Measurements from ENCODE around the gene CPLX1.
A peak's percentile ranks its signal among the peaks of the same experiment; 100 is the strongest.

Gene CPLX1

GRCh38 chr4:866068-866760 is 40.3 kb upstream of the CPLX1 start:
- no peaks in the 10 kb centered on the region for H3K27me3 ChIP-seq (ENCODE audit: control insufficient read depth, insufficient read depth, low read length)
- peaks cover 91% of the 10 kb centered on the region for H3K36me3 ChIP-seq (ENCODE audit: control insufficient read depth, insufficient read depth, low read length)

GRCh38 chr4:865572-865971 is 39.6 kb upstream of the CPLX1 start:
- peaks cover 92% of the 10 kb centered on the region for H3K36me3 ChIP-seq (ENCODE audit: control insufficient read depth, insufficient read depth, low read length)
- no peaks in the 10 kb centered on the region for H3K4me1 ChIP-seq (ENCODE audit: control insufficient read depth, insufficient read depth, low read length)

More at GRCh38 chr4:866068-866760, 40.3 kb upstream of the CPLX1 start:
- Histone ChIP-seq H3K4me1 (ENCODE audit: control insufficient read depth, insufficient read depth, low read length) (no peaks in the 10 kb centered on the region), H3K4me3 (ENCODE audit: low read depth, low read length) (no peak overlapping the region), H3K9ac (ENCODE audit: low read length) (no peak overlapping the region), H3K9me3 (ENCODE audit: control insufficient read depth, insufficient read depth, low read depth, low read length) (no peaks in the 10 kb centered on the region; the same call in 1 of the 2 replicates), H3K27ac (ENCODE audit: low read depth, low read length) (0 out of 2 replicates have a peak overlapping the region, but pooled peaks have one; percentile 23)

GRCh38 chr4:865121-865465 is 39.2 kb upstream of the CPLX1 start:
- H3K27me3 ChIP-seq (ENCODE audit: control insufficient read depth, insufficient read depth, low read length), result no peaks in the 10 kb centered on the region
- H3K9me3 ChIP-seq (ENCODE audit: control insufficient read depth, insufficient read depth, low read depth, low read length), result no peaks in the 10 kb centered on the region; the same call in 1 of the 2 replicates
- peaks cover 90% of the 10 kb centered on the region for H3K36me3 ChIP-seq (ENCODE audit: control insufficient read depth, insufficient read depth, low read length)
- H3K4me3 ChIP-seq (ENCODE audit: low read depth, low read length), result no peak overlapping the region
- H3K27ac ChIP-seq (ENCODE audit: low read depth, low read length), result no peak overlapping the region
- no peaks in the 10 kb centered on the region for H3K4me1 ChIP-seq (ENCODE audit: control insufficient read depth, insufficient read depth, low read length)
- no peak overlapping the region for H3K9ac ChIP-seq (ENCODE audit: low read length)

More at GRCh38 chr4:865572-865971, 39.6 kb upstream of the CPLX1 start:
- no peak overlapping the region for H3K4me3 ChIP-seq (ENCODE audit: low read depth, low read length)
- no peaks in the 10 kb centered on the region; the same call in 1 of the 2 replicates for H3K9me3 ChIP-seq (ENCODE audit: control insufficient read depth, insufficient read depth, low read depth, low read length)
- no peak overlapping the region for H3K27ac ChIP-seq (ENCODE audit: low read depth, low read length)
- no peak overlapping the region for H3K9ac ChIP-seq (ENCODE audit: low read length)
- H3K27me3 ChIP-seq (ENCODE audit: control insufficient read depth, insufficient read depth, low read length), result no peaks in the 10 kb centered on the region

- peaks cover 89% of the 10 kb centered on the region for H3K36me3 ChIP-seq (ENCODE audit: control insufficient read depth, insufficient read depth, low read length)
- H3K9me3 ChIP-seq (ENCODE audit: control insufficient read depth, insufficient read depth, low read depth, low read length), result no peaks in the 10 kb centered on the region; the same call in 1 of the 2 replicates
- H3K9ac ChIP-seq (ENCODE audit: low read length), result no peak overlapping the region
- no peak overlapping the region for H3K27ac ChIP-seq (ENCODE audit: low read depth, low read length)
- no peaks in the 10 kb centered on the region for H3K4me1 ChIP-seq (ENCODE audit: control insufficient read depth, insufficient read depth, low read length)
- no peaks in the 10 kb centered on the region for H3K27me3 ChIP-seq (ENCODE audit: control insufficient read depth, insufficient read depth, low read length)
- H3K4me3 ChIP-seq (ENCODE audit: low read depth, low read length), result no peak overlapping the region
These were observed 38.7 kb upstream of the CPLX1 start for GRCh38 chr4:864456-865120.

GRCh38 chr4:860561-860960 is 34.6 kb upstream of the CPLX1 start:
- Histone ChIP-seq H3K27ac (ENCODE audit: low read depth, low read length) (no peak overlapping the region), H3K4me1 (ENCODE audit: control insufficient read depth, insufficient read depth, low read length) (no peaks in the 10 kb centered on the region), H3K9me3 (ENCODE audit: control insufficient read depth, insufficient read depth, low read depth, low read length) (no peaks in the 10 kb centered on the region), H3K4me3 (ENCODE audit: low read depth, low read length) (no peak overlapping the region), H3K9ac (ENCODE audit: low read length) (no peak overlapping the region), H3K27me3 (ENCODE audit: control insufficient read depth, insufficient read depth, low read length) (no peaks in the 10 kb centered on the region), H3K36me3 (ENCODE audit: control insufficient read depth, insufficient read depth, low read length) (peaks cover 89% of the 10 kb centered on the region)

GRCh38 chr4:859496-859895 is 33.6 kb upstream of the CPLX1 start:
- no peaks in the 10 kb centered on the region for H3K9me3 ChIP-seq (ENCODE audit: control insufficient read depth, insufficient read depth, low read depth, low read length)
- H3K4me3 ChIP-seq (ENCODE audit: low read depth, low read length), result no peak overlapping the region
- H3K27me3 ChIP-seq (ENCODE audit: control insufficient read depth, insufficient read depth, low read length), result no peaks in the 10 kb centered on the region
- H3K9ac ChIP-seq (ENCODE audit: low read length), result no peak overlapping the region
- H3K4me1 ChIP-seq (ENCODE audit: control insufficient read depth, insufficient read depth, low read length), result no peaks in the 10 kb centered on the region
- H3K27ac ChIP-seq (ENCODE audit: low read depth, low read length), result no peak overlapping the region
- peaks cover 87% of the 10 kb centered on the region for H3K36me3 ChIP-seq (ENCODE audit: control insufficient read depth, insufficient read depth, low read length)

- Histone ChIP-seq H3K27ac (ENCODE audit: low read depth, low read length) (no peak overlapping the region), H3K4me1 (ENCODE audit: control insufficient read depth, insufficient read depth, low read length) (no peaks in the 10 kb centered on the region), H3K36me3 (ENCODE audit: control insufficient read depth, insufficient read depth, low read length) (peaks cover 85% of the 10 kb centered on the region), H3K9ac (ENCODE audit: low read length) (no peak overlapping the region), H3K9me3 (ENCODE audit: control insufficient read depth, insufficient read depth, low read depth, low read length) (no peaks in the 10 kb centered on the region), H3K27me3 (ENCODE audit: control insufficient read depth, insufficient read depth, low read length) (no peaks in the 10 kb centered on the region), H3K4me3 (ENCODE audit: low read depth, low read length) (no peak overlapping the region)
These were observed 33.0 kb upstream of the CPLX1 start for GRCh38 chr4:858831-859451.

- no peaks in the 10 kb centered on the region for H3K4me1 ChIP-seq (ENCODE audit: control insufficient read depth, insufficient read depth, low read length)
- H3K36me3 ChIP-seq (ENCODE audit: control insufficient read depth, insufficient read depth, low read length), result peaks cover 81% of the 10 kb centered on the region
- no peak overlapping the region for H3K27ac ChIP-seq (ENCODE audit: low read depth, low read length)
- no peaks in the 10 kb centered on the region for H3K27me3 ChIP-seq (ENCODE audit: control insufficient read depth, insufficient read depth, low read length)
- no peak overlapping the region for H3K4me3 ChIP-seq (ENCODE audit: low read depth, low read length)
- H3K9ac ChIP-seq (ENCODE audit: low read length), result no peak overlapping the region
- H3K9me3 ChIP-seq (ENCODE audit: control insufficient read depth, insufficient read depth, low read depth, low read length), result no peaks in the 10 kb centered on the region
These were observed 32.1 kb upstream of the CPLX1 start for GRCh38 chr4:858041-858481.

- Histone ChIP-seq H3K27me3 (ENCODE audit: control insufficient read depth, insufficient read depth, low read length) (no peaks in the 10 kb centered on the region), H3K36me3 (ENCODE audit: control insufficient read depth, insufficient read depth, low read length) (peaks cover 77% of the 10 kb centered on the region), H3K9me3 (ENCODE audit: control insufficient read depth, insufficient read depth, low read depth, low read length) (no peaks in the 10 kb centered on the region), H3K4me3 (ENCODE audit: low read depth, low read length) (no peak overlapping the region), H3K9ac (ENCODE audit: low read length) (no peak overlapping the region), H3K4me1 (ENCODE audit: control insufficient read depth, insufficient read depth, low read length) (no peaks in the 10 kb centered on the region), H3K27ac (ENCODE audit: low read depth, low read length) (no peak overlapping the region)
These were observed 31.5 kb upstream of the CPLX1 start for GRCh38 chr4:857461-857860.

- Histone ChIP-seq H3K9ac (ENCODE audit: low read length) (no peak overlapping the region), H3K36me3 (ENCODE audit: control insufficient read depth, insufficient read depth, low read length) (peaks cover 72% of the 10 kb centered on the region), H3K4me3 (ENCODE audit: low read depth, low read length) (no peak overlapping the region), H3K27me3 (ENCODE audit: control insufficient read depth, insufficient read depth, low read length) (no peaks in the 10 kb centered on the region), H3K4me1 (ENCODE audit: control insufficient read depth, insufficient read depth, low read length) (no peaks in the 10 kb centered on the region), H3K9me3 (ENCODE audit: control insufficient read depth, insufficient read depth, low read depth, low read length) (no peaks in the 10 kb centered on the region), H3K27ac (ENCODE audit: low read depth, low read length) (no peak overlapping the region)
These were observed 30.4 kb upstream of the CPLX1 start for GRCh38 chr4:856225-856901.

- peaks cover 71% of the 10 kb centered on the region for H3K36me3 ChIP-seq (ENCODE audit: control insufficient read depth, insufficient read depth, low read length)
- no peak overlapping the region for H3K9ac ChIP-seq (ENCODE audit: low read length)
- no peak overlapping the region for H3K4me3 ChIP-seq (ENCODE audit: low read depth, low read length)
- H3K4me1 ChIP-seq (ENCODE audit: control insufficient read depth, insufficient read depth, low read length), result no peaks in the 10 kb centered on the region
- no peaks in the 10 kb centered on the region for H3K9me3 ChIP-seq (ENCODE audit: control insufficient read depth, insufficient read depth, low read depth, low read length)
- H3K27me3 ChIP-seq (ENCODE audit: control insufficient read depth, insufficient read depth, low read length), result no peaks in the 10 kb centered on the region
- no peak overlapping the region for H3K27ac ChIP-seq (ENCODE audit: low read depth, low read length)
These were observed 29.9 kb upstream of the CPLX1 start for GRCh38 chr4:855880-856224.
